Fibroblast of lung (primary cell): ENCODE results near the gene GNLY. TPM values are rescaled to one million over a fixed set of nuclear protein-coding genes. Genes with fewer than 3 reads are reported as not detected.
A peak's percentile ranks its signal among the peaks of the same experiment; 100 is the strongest.

Source experiments
- DNase-seq, 2 donors: peaks; one replicate each; pipeline versions ENCODE4 v3.0.0 to v3.0.0-alpha.2; 2010; ENCODE audit warnings: low read depth in 2 of 2
- H2AFZ ChIP-seq: 2 replicates; pipeline ENCODE4 v1.5.1; 2012; ENCODE audit warnings: low read length, control low read depth, inconsistent platforms
- H3K27ac ChIP-seq: 2 replicates; pipeline ENCODE4 v1.5.1; 2011; ENCODE audit warnings: low read length, control low read depth; ENCODE audit not compliant: insufficient read depth
- H3K27me3 ChIP-seq: 2 replicates; pipeline ENCODE4 v1.5.1; 2011; ENCODE audit warnings: mild to moderate bottlenecking, low read length; ENCODE audit not compliant: control insufficient read depth, insufficient read depth
- H3K36me3 ChIP-seq: 2 replicates; pipeline ENCODE4 v1.5.1; 2011; ENCODE audit warnings: low read length; ENCODE audit not compliant: control insufficient read depth, insufficient read depth
- H3K4me1 ChIP-seq: 2 replicates; pipeline ENCODE4 v1.5.1; 2011; ENCODE audit warnings: low read length; ENCODE audit not compliant: control insufficient read depth, insufficient read depth; ENCODE audit errors: extremely low read depth
- H3K4me2 ChIP-seq: 2 replicates; pipeline ENCODE4 v1.5.1; 2011; ENCODE audit warnings: low read length, control low read depth; ENCODE audit not compliant: insufficient read depth; ENCODE audit errors: extremely low read depth
- H3K4me3 ChIP-seq, 4 experiments: fragments of 200-600 bp in 1 of 4; sonication (generic) in 1 of 4; replicated peaks in 1 of 4; 2 replicates each; pipeline ENCODE4 v1.5.1; 2011 to 2016; ENCODE audit warnings: low read length in 4 of 4, low read depth in 3 of 4, mild to moderate bottlenecking in 3 of 4, control low read depth in 2 of 4, inconsistent platforms in 1 of 4, mixed read lengths in 1 of 4; ENCODE audit not compliant: insufficient read depth in 1 of 4; ENCODE audit errors: control extremely low read depth in 1 of 4
- H3K79me2 ChIP-seq: 2 replicates; pipeline ENCODE4 v1.5.1; 2012; ENCODE audit warnings: mild to moderate bottlenecking, low read length, inconsistent platforms; ENCODE audit not compliant: control insufficient read depth, insufficient read depth
- H3K9ac ChIP-seq: 2 replicates; pipeline ENCODE4 v1.5.1; 2011; ENCODE audit warnings: mild to moderate bottlenecking, low read length, control low read depth; ENCODE audit not compliant: insufficient read depth
- H3K9me3 ChIP-seq: 2 replicates; pipeline ENCODE4 v1.5.1; 2012; ENCODE audit warnings: low read depth, low read length; ENCODE audit not compliant: control insufficient read depth, insufficient read depth
- H4K20me1 ChIP-seq: 2 replicates; pipeline ENCODE4 v1.5.1; 2011; ENCODE audit warnings: low read length; ENCODE audit not compliant: control insufficient read depth, insufficient read depth; ENCODE audit errors: extremely low read depth
- EZH2 ChIP-seq: IDR thresholded peaks from 2 replicates; pipeline ENCODE4 v1.5.1; 2012; ENCODE audit warnings: low read length, control low read depth, mild to moderate bottlenecking; ENCODE audit errors: missing control alignments
- polyA plus RNA-seq, 2 donors: library from polyadenylated mRNA; depleted of rRNA in 1 of 2; stranded (reverse) in 1 of 2; unstranded in 1 of 2; fragments of >200 nt; gene quantifications; 2 replicates each; pipeline ENCODE4 v1.2.1, GENCODE V29; 2011 to 2012; ENCODE audit warnings: missing spikeins in 1 of 2
- total RNA-seq: library from RNA; depleted of rRNA; stranded (reverse); fragments of >200 nt; gene quantifications from 2 replicates; pipeline ENCODE4 v1.2.1, GENCODE V29; 2014
- TF ChIP-seq, protein P1 (sequence below), 2 donors: IDR thresholded peaks in 1 of 2; conservative IDR thresholded peaks in 1 of 2; 1 replicate in 1 of 2; 2 replicates in 1 of 2; pipeline ENCODE4 v1.5.1; 2011 to 2012; ENCODE audit warnings: low read length in 2 of 2, control low read depth in 1 of 2, inconsistent platforms in 1 of 2, low read depth in 1 of 2, mild to moderate bottlenecking in 1 of 2

The GNLY gene
- total and polyA plus RNA-seq, 2 donors (not counting 1 experiment from before 2014, with no cell fraction given), result under 0.01 TPM; not detected in 1

DNA sequence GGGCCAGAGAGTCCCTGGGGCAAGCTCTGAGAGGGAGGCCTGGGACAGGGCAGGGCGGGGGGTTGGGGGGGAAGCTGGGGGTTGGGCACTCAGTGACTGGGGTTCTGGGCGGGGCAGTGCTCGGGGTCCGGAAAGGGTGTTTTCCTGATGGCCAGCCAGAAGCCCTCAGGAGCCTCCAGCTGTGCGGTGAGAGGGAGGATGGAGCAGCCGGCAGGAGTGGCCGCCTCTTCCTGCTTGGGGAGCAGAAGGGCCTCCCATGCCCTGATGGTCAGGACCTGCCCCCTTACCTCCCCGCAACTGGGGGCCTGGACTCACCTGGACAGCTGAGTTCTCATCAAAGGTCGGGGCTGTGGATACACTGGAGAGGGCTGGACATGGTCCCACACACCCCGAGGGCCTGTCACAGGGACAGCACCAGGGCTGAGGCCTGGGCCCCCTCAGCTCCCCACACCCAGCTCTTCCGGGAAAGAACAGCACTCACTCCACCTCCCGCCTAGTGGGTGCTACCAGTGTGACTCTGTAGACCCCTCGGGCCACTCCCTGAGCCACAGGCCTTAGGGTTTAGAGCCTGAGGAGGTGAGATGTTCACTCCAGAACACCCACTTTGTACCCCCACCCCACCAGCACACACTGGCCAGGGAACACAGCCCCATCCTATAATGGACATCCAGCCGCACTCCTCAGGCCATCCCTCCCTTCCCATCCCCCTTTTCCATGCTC is 32.9 kb upstream of the GNLY start:
- Histone ChIP-seq H3K27me3 (no peaks in the 10 kb centered on the region), H3K4me1 (peaks cover 5% of the 10 kb centered on the region), H3K4me3 (no peak overlapping the region), H3K79me2 (no peaks in the 10 kb centered on the region), H3K9me3 (no peaks in the 10 kb centered on the region), H3K9ac (no peak overlapping the region), H3K27ac (no peak overlapping the region), H4K20me1 (no peaks in the 10 kb centered on the region), H3K4me2 (no peak overlapping the region), H3K36me3 (no peaks in the 10 kb centered on the region), H2AFZ (no peak overlapping the region)
- TF ChIP-seq EZH2, result no peak
- TF ChIP-seq, protein P1, sequence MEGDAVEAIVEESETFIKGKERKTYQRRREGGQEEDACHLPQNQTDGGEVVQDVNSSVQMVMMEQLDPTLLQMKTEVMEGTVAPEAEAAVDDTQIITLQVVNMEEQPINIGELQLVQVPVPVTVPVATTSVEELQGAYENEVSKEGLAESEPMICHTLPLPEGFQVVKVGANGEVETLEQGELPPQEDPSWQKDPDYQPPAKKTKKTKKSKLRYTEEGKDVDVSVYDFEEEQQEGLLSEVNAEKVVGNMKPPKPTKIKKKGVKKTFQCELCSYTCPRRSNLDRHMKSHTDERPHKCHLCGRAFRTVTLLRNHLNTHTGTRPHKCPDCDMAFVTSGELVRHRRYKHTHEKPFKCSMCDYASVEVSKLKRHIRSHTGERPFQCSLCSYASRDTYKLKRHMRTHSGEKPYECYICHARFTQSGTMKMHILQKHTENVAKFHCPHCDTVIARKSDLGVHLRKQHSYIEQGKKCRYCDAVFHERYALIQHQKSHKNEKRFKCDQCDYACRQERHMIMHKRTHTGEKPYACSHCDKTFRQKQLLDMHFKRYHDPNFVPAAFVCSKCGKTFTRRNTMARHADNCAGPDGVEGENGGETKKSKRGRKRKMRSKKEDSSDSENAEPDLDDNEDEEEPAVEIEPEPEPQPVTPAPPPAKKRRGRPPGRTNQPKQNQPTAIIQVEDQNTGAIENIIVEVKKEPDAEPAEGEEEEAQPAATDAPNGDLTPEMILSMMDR (conservative IDR thresholded peaks at IDR 0.05 in 1 of 2, IDR thresholded peaks at IDR 0.05 in 1 of 2; ENCODE audit: low read depth in 1 of 2, low read length in 2 of 2), result no peak
- no peak for DNase-seq

DNA sequence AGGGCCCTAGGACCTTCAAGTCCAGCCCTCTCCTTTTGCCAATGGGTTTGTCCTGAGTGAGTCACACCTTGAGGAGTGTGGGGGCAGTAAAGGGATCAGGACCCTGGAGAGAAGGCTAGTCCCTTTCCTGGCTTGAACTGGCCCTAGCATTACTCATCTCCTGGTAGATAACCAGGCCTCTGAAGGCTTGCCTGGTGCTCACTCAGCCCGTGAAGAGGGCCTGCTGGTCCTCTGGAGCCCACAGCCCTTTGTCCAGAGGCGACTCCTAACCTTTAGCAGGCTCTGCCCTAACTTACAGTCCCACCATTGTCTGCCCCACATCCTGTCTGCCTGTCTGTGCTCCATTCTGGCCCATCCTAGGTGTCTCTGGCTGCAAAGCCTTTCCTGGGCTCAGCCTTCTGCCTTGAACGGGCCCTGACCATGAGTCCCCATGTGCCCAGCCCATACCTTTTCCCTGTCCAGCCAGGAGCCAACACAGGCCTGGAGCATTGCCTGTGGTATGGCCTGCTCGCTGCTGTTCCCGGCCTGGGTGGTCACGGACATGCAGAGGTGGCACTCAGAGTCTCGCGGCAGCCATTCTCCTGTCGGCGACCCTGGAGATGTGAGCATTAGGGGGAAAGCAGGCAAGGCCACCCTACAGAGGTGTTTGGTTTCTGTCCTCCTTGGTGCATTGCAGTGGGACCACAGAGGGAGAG is 31.1 kb upstream of the GNLY start:
- H3K4me2 ChIP-seq, result no peak overlapping the region
- peak; percentile 86 to 97 for DNase-seq
- no peaks in the 10 kb centered on the region for H3K36me3 ChIP-seq
- peaks cover 4% of the 10 kb centered on the region for H3K4me1 ChIP-seq
- no peak overlapping the region for H3K9ac ChIP-seq
- no peak overlapping the region for H3K27ac ChIP-seq
- no peak for TF ChIP-seq EZH2
- TF ChIP-seq, protein P1 (conservative IDR thresholded peaks at IDR 0.05 in 1 of 2, IDR thresholded peaks at IDR 0.05 in 1 of 2; ENCODE audit: low read depth in 1 of 2, low read length in 2 of 2), result no peak
- no peak overlapping the region for H3K4me3 ChIP-seq
- H3K9me3 ChIP-seq, result no peaks in the 10 kb centered on the region
- H4K20me1 ChIP-seq, result no peaks in the 10 kb centered on the region
- H3K27me3 ChIP-seq, result no peaks in the 10 kb centered on the region
- no peak overlapping the region for H2AFZ ChIP-seq
- H3K79me2 ChIP-seq, result no peaks in the 10 kb centered on the region

DNA sequence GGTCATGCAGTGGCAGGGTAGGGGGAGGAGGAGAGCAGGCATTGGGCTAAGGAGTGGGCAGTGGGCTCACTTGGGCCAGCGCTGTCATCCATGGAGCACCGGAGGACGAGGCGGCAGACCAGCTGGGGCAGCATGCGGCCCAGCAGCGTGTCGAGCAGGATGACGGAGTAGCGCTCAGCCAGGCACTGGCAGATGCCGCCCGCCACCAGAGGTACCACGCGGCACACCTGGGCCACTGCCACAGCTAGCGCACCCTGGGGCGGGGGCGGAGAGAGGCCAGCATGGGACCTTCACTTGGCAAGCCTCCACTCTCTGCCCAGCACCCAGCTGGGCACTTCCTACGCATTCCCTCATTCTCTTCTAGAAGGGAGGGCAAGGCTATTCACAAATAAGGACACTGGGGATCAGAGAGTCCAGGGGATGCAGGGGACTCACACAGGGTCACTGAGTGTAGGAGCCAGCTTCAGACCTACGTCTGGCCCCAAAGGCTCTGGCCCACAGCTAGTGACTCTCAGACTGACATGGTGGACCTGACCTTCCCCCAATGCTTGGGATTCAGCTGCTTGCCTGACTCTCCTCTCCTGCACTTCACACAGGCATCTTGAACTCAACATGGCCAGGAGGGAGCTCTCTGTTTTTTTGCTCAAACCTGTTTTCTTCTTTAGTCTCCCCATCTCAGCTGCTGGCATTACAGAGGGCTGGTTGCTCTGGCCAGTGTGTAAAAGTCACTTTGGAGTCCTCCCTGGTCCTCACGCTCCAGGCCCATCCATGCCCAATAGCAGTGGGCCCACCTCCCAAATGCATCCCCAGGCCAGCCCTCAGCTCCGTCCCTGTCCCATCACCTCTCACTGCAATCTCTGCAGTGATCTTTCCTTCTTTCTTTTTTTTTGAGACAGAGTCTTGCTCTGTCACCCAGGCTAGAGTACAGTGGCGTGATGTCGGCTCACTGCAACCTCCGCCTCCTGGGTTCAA is 30.3 kb upstream of the GNLY start:
- no peaks in the 10 kb centered on the region for H3K27me3 ChIP-seq
- H3K79me2 ChIP-seq, result no peaks in the 10 kb centered on the region
- no peak overlapping the region for H3K27ac ChIP-seq
- no peak for TF ChIP-seq EZH2
- TF ChIP-seq, protein P1 (conservative IDR thresholded peaks at IDR 0.05 in 1 of 2, IDR thresholded peaks at IDR 0.05 in 1 of 2; ENCODE audit: low read depth in 1 of 2, low read length in 2 of 2), result no peak
- H3K4me2 ChIP-seq, result no peak overlapping the region
- no peaks in the 10 kb centered on the region for H3K9me3 ChIP-seq
- no peaks in the 10 kb centered on the region for H3K36me3 ChIP-seq
- H3K9ac ChIP-seq, result no peak overlapping the region
- no peak overlapping the region for H2AFZ ChIP-seq
- H3K4me1 ChIP-seq, result peaks cover 4% of the 10 kb centered on the region
- H4K20me1 ChIP-seq, result no peaks in the 10 kb centered on the region
- DNase-seq, result no peak
- H3K4me3 ChIP-seq, result no peak overlapping the region
